Stomach (tissue), 9 donors: ENCODE measurements around the gene KCTD14. TPM values are rescaled to one million over a fixed set of nuclear protein-coding genes. Genes with fewer than 3 reads are reported as not detected.

Experiments
- DNase-seq, 2 donors: peaks; one replicate each; pipeline versions ENCODE4 v3.0.0 to v3.0.0-alpha.2; 2013 to 2019
- H3K27ac ChIP-seq, 5 donors: fragments of 200-600 bp in 4 of 5; sonication (generic) in 4 of 5; one replicate each; pipeline ENCODE4 v1.5.1; 2013 to 2019; ENCODE audit warnings: mild to moderate bottlenecking in 1 of 5, moderate library complexity in 1 of 5
- H3K27me3 ChIP-seq, 3 donors: fragments of 200-600 bp; sonication (generic); one replicate each; pipeline ENCODE4 v1.5.1; 2017 to 2019; ENCODE audit warnings: mixed run types in 1 of 3
- H3K36me3 ChIP-seq, 4 donors: fragments of 200-600 bp; sonication (generic); 1 replicate in 3 of 4; 2 replicates in 1 of 4; pipeline ENCODE4 v1.5.1; 2016 to 2019
- H3K4me1 ChIP-seq, 4 donors: fragments of 200-600 bp; sonication (generic); one replicate each; pipeline ENCODE4 v1.5.1; 2016 to 2019
- H3K4me3 ChIP-seq, 4 donors: fragments of 200-600 bp; sonication (generic) in 3 of 4; one replicate each; pipeline ENCODE4 v1.5.1; 2016 to 2019; ENCODE audit warnings: mild to moderate bottlenecking in 1 of 4
- H3K9me3 ChIP-seq, 4 donors: fragments of 200-600 bp; sonication (generic); one replicate each; pipeline ENCODE4 v1.5.1; 2016 to 2019
- CTCF ChIP-seq, 7 experiments: fragments of 450-650 bp in 4 of 7; fragments of 200-600 bp in 3 of 7; sonication (generic) in 3 of 7; IDR thresholded peaks; one replicate each; pipeline ENCODE4 v1.5.1; 2016 to 2019; ENCODE audit warnings: antibody characterized with exemption in 7 of 7, control low read depth in 2 of 7, mild to moderate bottlenecking in 1 of 7
- EP300 ChIP-seq: sonication (generic); formaldehyde crosslinking; IDR thresholded peaks from one replicate; pipeline ENCODE4 v1.6.1; 2017; ENCODE audit warnings: antibody characterized with exemption
- POLR2A ChIP-seq, 4 donors: fragments of 450-650 bp; IDR thresholded peaks; one replicate each; pipeline ENCODE4 v1.6.1; 2016; ENCODE audit warnings: antibody characterized with exemption in 4 of 4, control low read depth in 2 of 4, mild to moderate bottlenecking in 1 of 4, moderate library complexity in 1 of 4
- POLR2AphosphoS5 ChIP-seq, 3 donors: sonication (generic); formaldehyde crosslinking; IDR thresholded peaks; one replicate each; pipeline ENCODE4 v1.6.1; 2016; ENCODE audit warnings: antibody characterized with exemption in 3 of 3
- WGBS, 5 donors: extraction: QIAGEN DNeasy Blood & Tissue Kit in 3 of 5; methylation state at CpG; one replicate each; pipeline versions ENCODE4 v1.1.5 to v1.1.7; 2013 to 2018; 5-methylcytosine and 5-hydroxymethylcytosine counted together
- intact Hi-C: fragments of 100-400 bp; cut with DNase I; formaldehyde crosslinking; loops from one replicate; pipeline ENCODE4 v1.15.1; 2023; ENCODE audit warnings: low total_unique reads
- polyA plus RNA-seq, 3 donors: library from polyadenylated mRNA; stranded (reverse); fragments of 200-250 nt; gene quantifications; one replicate each; pipeline ENCODE4 v1.2.3, GENCODE V29; 2013
- total RNA-seq, 5 donors: library from RNA; depleted of rRNA; stranded (reverse); fragments of >200 nt; gene quantifications; one replicate each; pipeline versions ENCODE4 v1.1.0 to v1.2.3, GENCODE V29; 2014 to 2016
- donor health status: healthy with polysubstance abuse.
- donor health status: Bipolar disorder and iron deficiency.
- donor health status: healthy.

The KCTD14 gene
- total and polyA plus RNA-seq, 8 donors: 2.3 to 62.0 (median 14.0) TPM

DNA sequence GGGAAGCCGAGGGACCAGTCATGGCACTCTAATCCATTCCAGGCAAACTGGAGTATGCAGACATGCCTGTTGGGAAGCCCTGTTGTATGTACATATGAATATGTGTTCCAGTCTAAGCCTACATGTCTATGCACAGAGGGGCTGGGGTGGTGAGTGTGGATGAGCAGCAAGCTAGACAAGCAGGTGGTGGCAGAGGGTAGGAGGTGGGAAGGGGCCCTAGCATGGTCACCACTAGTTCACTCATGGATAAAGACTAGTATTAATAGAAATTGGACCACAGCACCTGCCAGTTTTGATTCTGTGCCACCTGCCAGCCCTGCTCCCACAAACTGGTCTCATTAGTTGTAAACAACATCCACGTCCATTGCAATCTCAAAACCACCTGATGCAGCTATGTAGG, 42.1 kb upstream of the KCTD14 start:
- Histone ChIP-seq H3K4me3 (no peak overlapping the region), H3K36me3 (peaks cover 0 to 33% (median 30%) of the 10 kb centered on the region in 4 donors), H3K27me3 (no peaks in the 10 kb centered on the region), H3K9me3 (no peaks in the 10 kb centered on the region), H3K27ac (no peak overlapping the region), H3K4me1 (peaks cover 0 to 14% (median 7%) of the 10 kb centered on the region in 4 donors)
- WGBS, 5 donors: 84 to 89% (median 87%) methylated on average over 2 of the region's 2 CpGs
- TF ChIP-seq EP300 (no peak), POLR2A (IDR thresholded peaks at IDR 0.05) (no peak), POLR2AphosphoS5 (IDR thresholded peaks at IDR 0.05) (no peak), CTCF (IDR thresholded peaks at IDR 0.05) (no peak)
- DNase-seq: no peak
- intact Hi-C loops: no loop called here

DNA sequence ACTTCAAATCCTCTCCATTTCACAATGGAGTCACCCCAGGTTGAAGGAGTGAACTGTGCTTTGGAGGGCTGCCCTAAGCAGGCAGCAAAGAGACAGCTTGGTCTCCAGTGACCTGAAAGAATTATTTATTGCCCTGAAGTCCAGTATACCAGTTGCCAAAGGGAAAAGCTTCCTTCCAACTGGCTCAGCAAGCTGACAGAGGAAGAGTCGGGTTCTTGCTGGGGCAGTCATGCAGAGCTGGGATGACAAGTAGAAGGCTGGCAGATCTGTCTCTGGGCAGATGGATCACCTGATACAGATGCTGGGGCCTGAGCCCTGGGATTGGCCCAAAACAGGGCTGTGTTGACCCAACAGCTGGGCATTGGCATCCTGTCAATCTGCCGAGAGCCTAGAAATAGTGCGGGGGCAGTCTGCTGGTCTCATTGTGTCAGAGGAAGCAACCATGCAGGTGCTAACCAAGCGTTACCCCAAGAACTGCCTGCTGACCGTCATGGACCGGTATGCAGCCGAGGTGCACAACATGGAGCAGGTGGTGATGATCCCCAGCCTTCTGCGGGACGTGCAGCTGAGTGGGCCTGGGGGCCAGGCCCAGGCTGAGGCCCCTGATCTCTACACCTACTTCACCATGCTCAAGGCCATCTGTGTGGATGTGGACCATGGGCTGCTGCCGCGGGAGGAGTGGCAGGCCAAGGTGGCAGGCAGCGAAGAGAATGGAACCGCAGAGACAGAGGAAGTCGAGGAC, 40.5 kb upstream of the KCTD14 start, which contains the start of gene THRSP:
Gene THRSP, plus strand, starts transcription at position 422 of the 742 bp plus-strand sequence. Its CDS starts 21 bp downstream, at position 443.
- intact Hi-C loops: no loop called here
- Histone ChIP-seq H3K4me1 (peaks cover 0 to 14% (median 7%) of the 10 kb centered on the region in 4 donors), H3K9me3 (no peaks in the 10 kb centered on the region), H3K27ac (no peak within 1 kb of the TSS), H3K36me3 (peaks cover 0 to 19% (median 14%) of the 10 kb centered on the region in 4 donors), H3K27me3 (no peaks in the 10 kb centered on the region), H3K4me3 (no peak within 1 kb of the TSS)
- 94 to 97% (median 95%) methylated on average over 12 to 14 of the region's 14 CpGs for WGBS, 5 donors
- no peak for TF ChIP-seq CTCF (IDR thresholded peaks at IDR 0.05)
- no peak for TF ChIP-seq POLR2A (IDR thresholded peaks at IDR 0.05)
- TF ChIP-seq EP300: no peak
- TF ChIP-seq POLR2AphosphoS5 (IDR thresholded peaks at IDR 0.05): no peak
- DNase-seq: no peak

DNA sequence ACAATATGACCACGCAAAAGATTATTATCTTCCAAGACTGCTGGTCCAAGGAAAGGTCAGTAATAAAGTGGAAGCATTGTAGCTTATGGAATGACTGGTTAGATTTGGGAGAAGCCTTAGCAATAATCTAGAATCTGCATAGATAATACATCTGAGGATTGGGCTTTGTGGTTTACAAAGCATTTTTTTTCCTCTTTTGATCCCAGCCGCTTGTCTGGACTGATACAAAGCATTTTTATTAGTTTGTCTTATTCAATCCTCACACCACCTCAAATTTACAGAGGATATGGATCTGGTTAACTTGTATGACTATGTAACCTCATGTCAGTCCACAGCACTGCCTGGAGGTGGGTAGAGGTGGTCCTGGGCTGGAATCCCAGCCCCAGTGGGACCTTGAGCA, 39.6 kb upstream of the KCTD14 start:
- TF ChIP-seq POLR2AphosphoS5 (IDR thresholded peaks at IDR 0.05): no peak
- TF ChIP-seq CTCF (IDR thresholded peaks at IDR 0.05): no peak
- TF ChIP-seq EP300: no peak
- TF ChIP-seq POLR2A (IDR thresholded peaks at IDR 0.05): no peak
- peaks cover 0 to 9% (median 6%) of the 10 kb centered on the region in 4 donors for H3K36me3 ChIP-seq
- peaks cover 0 to 14% (median 7%) of the 10 kb centered on the region in 4 donors for H3K4me1 ChIP-seq
- intact Hi-C loops: no loop called here
- no peak for DNase-seq
- no peak overlapping the region for H3K27ac ChIP-seq
- H3K4me3 ChIP-seq: no peak overlapping the region
- H3K27me3 ChIP-seq: no peaks in the 10 kb centered on the region
- 62 to 90% (median 82%) methylated on average over 2 of the region's 2 CpGs for WGBS, 5 donors
- no peaks in the 10 kb centered on the region for H3K9me3 ChIP-seq

GRCh38 chr11:78061921-78062311, 38.8 kb upstream of the KCTD14 start:
- intact Hi-C loops: no loop called here
- no peak for DNase-seq
- TF ChIP-seq CTCF (IDR thresholded peaks at IDR 0.05): no peak
- no peak for TF ChIP-seq EP300
- TF ChIP-seq POLR2AphosphoS5 (IDR thresholded peaks at IDR 0.05): no peak
- TF ChIP-seq POLR2A (IDR thresholded peaks at IDR 0.05): no peak
- no peaks in the 10 kb centered on the region for H3K27me3 ChIP-seq
- 41 to 56% (median 47%) methylated on average over 4 of the region's 4 CpGs for WGBS, 5 donors
- no peaks in the 10 kb centered on the region for H3K9me3 ChIP-seq
- H3K4me1 ChIP-seq: peaks cover 0 to 14% (median 7%) of the 10 kb centered on the region in 4 donors
- H3K27ac ChIP-seq: no peak overlapping the region
- H3K4me3 ChIP-seq: no peak overlapping the region
- H3K36me3 ChIP-seq: peaks cover 0 to 2% (median 0%) of the 10 kb centered on the region in 4 donors
